GM12874 (cell line): Measurements from ENCODE around the gene MKNK1.

Experiments used
- CTCF ChIP-seq: IDR thresholded peaks from 2 replicates; pipeline ENCODE4 v1.5.1; 2011; ENCODE audit warnings: low read depth, mild to moderate bottlenecking, control low read depth, low read length, moderate library complexity; ENCODE audit not compliant: insufficient read depth

Gene MKNK1

GRCh38 chr1:46603858-46604549 lies at the start of gene MKNK1:
Gene MKNK1 (minus strand): TSS chr1:46604268. CDS start chr1:46583327, 20,941 bp downstream.
- 0 out of 2 replicates have a peak, but pooled peaks have one; percentile 14 for TF ChIP-seq CTCF

GRCh38 chr1:46653405-46653958 lies 49.4 kb upstream of the MKNK1 start:
- TF ChIP-seq CTCF = no peak

- TF ChIP-seq CTCF = no peak
Observed at GRCh38 chr1:46652321-46653100, 48.4 kb upstream of the MKNK1 start.

DNA sequence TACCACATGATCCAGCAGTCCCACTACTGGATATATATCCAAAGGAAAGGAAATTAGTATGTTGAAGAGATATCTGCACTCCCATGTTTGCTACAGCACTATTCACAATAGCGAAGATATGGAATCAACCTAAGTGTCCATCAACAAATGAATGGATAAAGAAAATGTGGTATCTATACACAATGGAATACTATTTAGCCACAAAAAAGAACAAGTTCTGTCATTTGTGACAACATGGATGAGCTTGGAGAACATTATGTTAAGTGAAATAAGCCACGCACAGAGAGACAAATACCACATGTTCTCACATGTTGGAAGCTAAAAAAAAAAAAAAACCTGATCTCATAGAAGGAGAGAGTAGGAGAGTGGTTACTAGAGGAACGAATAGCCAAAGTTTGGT lies 46.4 kb upstream of the MKNK1 start:
- no peak for TF ChIP-seq CTCF

GRCh38 chr1:46649764-46650163 lies 45.7 kb upstream of the MKNK1 start:
- no peak for TF ChIP-seq CTCF

DNA sequence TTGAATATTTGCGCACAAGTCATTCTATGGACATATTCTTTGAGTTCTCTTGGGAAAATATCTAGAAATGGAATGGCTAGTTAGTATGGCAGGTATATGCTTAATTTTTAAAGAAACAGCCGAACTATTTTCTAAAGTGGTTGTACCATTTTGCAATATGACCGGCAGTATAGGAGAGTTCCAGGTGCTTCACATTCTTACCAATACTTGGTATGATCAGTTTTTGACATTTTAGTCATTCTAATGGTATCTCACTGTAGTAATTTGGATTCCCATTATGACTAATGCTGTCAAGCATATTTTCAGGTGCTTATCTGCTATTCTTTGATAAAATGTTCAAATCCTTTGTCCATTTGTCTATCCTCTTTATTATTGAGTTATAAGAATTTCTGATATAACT lies 43.5 kb upstream of the MKNK1 start:
- TF ChIP-seq CTCF = no peak

DNA sequence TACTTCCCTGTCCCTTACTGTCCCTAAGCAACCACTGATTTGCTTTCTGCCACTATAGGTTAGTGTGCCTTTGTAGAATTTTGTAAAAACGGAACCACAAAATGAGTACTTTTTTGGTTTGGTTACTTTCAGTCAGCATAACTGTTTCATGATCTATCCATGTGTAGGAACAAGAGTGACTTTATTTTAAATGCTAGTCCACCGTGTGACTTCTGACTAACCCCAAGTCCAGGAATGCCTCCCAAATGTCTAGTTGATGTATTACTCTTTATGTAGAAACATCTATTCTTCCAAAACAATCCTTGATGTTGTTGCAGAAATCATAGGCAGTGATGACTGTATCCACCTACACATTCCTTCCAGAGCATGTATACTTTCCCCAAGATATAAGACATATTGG lies 42.8 kb upstream of the MKNK1 start:
- no peak for TF ChIP-seq CTCF
